Gastroesophageal sphincter (tissue), 2 donors: Measurements from ENCODE around the gene MLN.

Source experiments
- POLR2A ChIP-seq, 2 donors: fragments of 450-650 bp; IDR thresholded peaks; one replicate each; pipeline ENCODE4 v1.6.1; 2017; ENCODE audit warnings: antibody characterized with exemption in 2 of 2, mild to moderate bottlenecking in 2 of 2, moderate library complexity in 1 of 2
- POLR2AphosphoS5 ChIP-seq: sonication (generic); formaldehyde crosslinking; IDR thresholded peaks from one replicate; pipeline ENCODE4 v1.6.1; 2017; ENCODE audit warnings: antibody characterized with exemption

DNA sequence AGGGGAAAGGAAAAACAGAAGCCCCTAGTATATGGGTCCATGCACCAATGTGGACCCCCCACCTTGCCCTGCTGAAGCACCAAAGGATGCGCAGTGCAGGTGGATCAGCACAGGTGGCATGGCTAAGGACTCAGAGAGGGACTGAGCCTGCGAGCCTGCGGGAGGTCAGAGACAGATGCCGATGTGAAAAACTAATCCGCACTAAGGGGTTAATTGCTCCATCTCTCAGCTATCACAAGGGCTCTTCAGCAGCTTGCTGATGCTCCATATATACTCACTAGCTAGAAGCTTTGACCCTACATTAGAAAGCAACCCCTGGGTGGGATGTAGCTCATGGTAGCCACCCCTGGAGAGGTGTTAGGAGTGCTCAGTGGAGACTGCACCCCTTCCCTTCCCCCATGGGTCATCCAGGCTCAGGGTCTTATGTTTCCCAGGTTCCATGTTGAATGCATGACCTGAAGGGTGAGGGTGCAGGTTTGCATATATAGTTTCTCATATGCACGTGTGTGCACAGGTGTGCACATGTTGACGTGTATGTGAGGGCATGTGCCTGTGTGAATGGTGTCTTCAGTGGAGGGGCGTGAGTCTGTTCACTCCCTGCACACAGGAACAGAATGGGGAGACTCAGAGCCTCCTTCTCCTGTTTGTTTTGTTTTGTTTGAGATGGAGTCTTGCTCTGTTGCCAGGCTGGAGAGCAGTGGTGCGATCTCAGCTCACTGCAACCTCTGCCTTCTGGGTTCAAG, 43.7 kb downstream of the MLN start:
- TF ChIP-seq POLR2A (IDR thresholded peaks at IDR 0.05) (no peak), POLR2AphosphoS5 (no peak)
